Measurements from ENCODE around the gene PPP1R12B.
"Not testable (repeated sequence)": the region's sequence is repeated elsewhere in the genome, so short reads cannot be mapped to it uniquely, and the experiment has no call there.

The PPP1R12B gene

GRCh38 chr1:202605515-202605914 lies 257.0 kb downstream of the PPP1R12B start:
- no peak overlapping the region for H3K4me3 Mint-ChIP-seq
- no peak overlapping the region for H3K27ac Mint-ChIP-seq
- H3K27me3 Mint-ChIP-seq (ENCODE audit: low read depth, poor library complexity) = peaks cover 3% of the 10 kb centered on the region
- H3K9me3 Mint-ChIP-seq = no peaks in the 10 kb centered on the region
- H3K4me1 Mint-ChIP-seq = no peaks in the 10 kb centered on the region
- no peaks in the 10 kb centered on the region for H3K36me3 Mint-ChIP-seq (ENCODE audit: low read depth)
- TF ChIP-seq, protein P1, sequence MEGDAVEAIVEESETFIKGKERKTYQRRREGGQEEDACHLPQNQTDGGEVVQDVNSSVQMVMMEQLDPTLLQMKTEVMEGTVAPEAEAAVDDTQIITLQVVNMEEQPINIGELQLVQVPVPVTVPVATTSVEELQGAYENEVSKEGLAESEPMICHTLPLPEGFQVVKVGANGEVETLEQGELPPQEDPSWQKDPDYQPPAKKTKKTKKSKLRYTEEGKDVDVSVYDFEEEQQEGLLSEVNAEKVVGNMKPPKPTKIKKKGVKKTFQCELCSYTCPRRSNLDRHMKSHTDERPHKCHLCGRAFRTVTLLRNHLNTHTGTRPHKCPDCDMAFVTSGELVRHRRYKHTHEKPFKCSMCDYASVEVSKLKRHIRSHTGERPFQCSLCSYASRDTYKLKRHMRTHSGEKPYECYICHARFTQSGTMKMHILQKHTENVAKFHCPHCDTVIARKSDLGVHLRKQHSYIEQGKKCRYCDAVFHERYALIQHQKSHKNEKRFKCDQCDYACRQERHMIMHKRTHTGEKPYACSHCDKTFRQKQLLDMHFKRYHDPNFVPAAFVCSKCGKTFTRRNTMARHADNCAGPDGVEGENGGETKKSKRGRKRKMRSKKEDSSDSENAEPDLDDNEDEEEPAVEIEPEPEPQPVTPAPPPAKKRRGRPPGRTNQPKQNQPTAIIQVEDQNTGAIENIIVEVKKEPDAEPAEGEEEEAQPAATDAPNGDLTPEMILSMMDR (IDR thresholded peaks at IDR 0.05) = no peak
- DNase-seq = no peak

GRCh38 chr1:202612036-202612435 lies 263.5 kb downstream of the PPP1R12B start:
- H3K27ac Mint-ChIP-seq; H3K36me3 Mint-ChIP-seq (ENCODE audit: low read depth); H3K9me3 Mint-ChIP-seq; DNase-seq; H3K4me3 Mint-ChIP-seq; H3K27me3 Mint-ChIP-seq (ENCODE audit: low read depth, poor library complexity): not testable (repeated sequence)
- H3K4me1 Mint-ChIP-seq = peaks cover 35% of the 10 kb centered on the region

GRCh38 chr1:202613571-202613970 lies 265.1 kb downstream of the PPP1R12B start:
- Mint-ChIP-seq H3K4me1 (peaks cover 47% of the 10 kb centered on the region), H3K9me3 (no peaks in the 10 kb centered on the region)
- TF ChIP-seq, protein P1 (IDR thresholded peaks at IDR 0.05) = no peak

DNA sequence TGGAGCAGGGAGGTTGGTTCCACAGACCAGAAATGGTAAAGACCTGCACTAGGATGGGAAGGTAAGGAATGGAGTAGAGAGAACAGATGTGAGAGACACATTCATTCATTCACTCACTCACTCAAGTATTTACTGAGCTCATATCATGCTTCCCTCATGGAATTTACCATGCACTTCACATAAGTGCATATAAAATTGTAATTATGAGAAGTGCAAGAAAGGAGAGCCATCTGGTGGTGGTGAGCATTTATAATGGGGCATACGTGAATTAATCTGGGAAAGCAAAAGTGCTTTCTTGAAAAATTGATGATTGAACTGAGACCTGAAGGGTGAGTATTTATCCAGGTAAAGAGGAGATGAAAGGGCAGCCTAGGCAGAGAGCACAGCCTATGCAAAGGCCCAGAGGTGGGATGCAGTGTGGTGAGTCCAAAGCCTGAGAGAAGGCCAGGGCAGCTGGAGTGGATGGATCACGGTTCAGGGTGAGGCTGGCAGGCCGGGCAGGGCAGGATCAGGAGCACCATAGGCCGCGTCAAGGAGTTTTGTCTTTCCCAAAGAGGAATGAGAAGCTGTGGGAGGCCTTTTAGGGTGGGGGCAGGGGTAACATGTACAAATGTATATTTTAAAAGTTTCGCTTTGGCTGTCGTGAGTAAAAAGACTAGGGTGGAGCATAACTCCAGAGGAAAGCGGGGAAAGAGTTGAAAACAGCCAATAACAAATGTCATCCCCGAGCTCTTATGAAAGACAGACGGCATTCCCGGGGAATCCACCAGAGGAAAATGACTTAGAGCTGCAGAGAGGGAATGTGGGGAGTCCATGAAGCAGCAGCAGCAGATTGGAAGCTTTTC lies 266.1 kb downstream of the PPP1R12B start:
- not testable (repeated sequence) for H3K4me3 Mint-ChIP-seq; H3K36me3 Mint-ChIP-seq (ENCODE audit: low read depth); H3K27ac Mint-ChIP-seq; H3K27me3 Mint-ChIP-seq (ENCODE audit: low read depth, poor library complexity); H3K9me3 Mint-ChIP-seq; DNase-seq
- peaks cover 57% of the 10 kb centered on the region for H3K4me1 Mint-ChIP-seq

More at GRCh38 chr1:202613571-202613970, 265.1 kb downstream of the PPP1R12B start:
- DNase-seq = no peak
- H3K27ac Mint-ChIP-seq = no peak overlapping the region
- H3K4me3 Mint-ChIP-seq = no peak overlapping the region
- peaks cover 8% of the 10 kb centered on the region for H3K27me3 Mint-ChIP-seq (ENCODE audit: low read depth, poor library complexity)
- H3K36me3 Mint-ChIP-seq (ENCODE audit: low read depth) = no peaks in the 10 kb centered on the region

DNA sequence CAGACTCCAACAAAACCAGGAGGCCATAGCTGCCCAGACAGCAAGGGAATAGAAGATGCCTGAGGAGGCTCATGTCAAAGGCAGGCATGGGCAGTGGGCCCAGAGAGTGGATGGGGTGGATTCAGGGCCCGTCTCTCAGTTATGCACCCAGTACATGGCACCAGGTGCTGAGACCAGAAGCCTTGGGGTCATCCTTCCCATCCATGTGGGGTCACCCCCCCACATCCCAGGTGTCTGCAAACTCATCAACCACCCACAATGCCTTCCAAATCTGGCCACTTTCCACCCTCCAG lies 266.7 kb downstream of the PPP1R12B start:
- not testable (repeated sequence) for H3K9me3 Mint-ChIP-seq; H3K27me3 Mint-ChIP-seq (ENCODE audit: low read depth, poor library complexity); H3K4me3 Mint-ChIP-seq; DNase-seq; H3K36me3 Mint-ChIP-seq (ENCODE audit: low read depth)
- Mint-ChIP-seq H3K27ac (peak overlapping the region; percentile 62), H3K4me1 (peaks cover 59% of the 10 kb centered on the region)

DNA sequence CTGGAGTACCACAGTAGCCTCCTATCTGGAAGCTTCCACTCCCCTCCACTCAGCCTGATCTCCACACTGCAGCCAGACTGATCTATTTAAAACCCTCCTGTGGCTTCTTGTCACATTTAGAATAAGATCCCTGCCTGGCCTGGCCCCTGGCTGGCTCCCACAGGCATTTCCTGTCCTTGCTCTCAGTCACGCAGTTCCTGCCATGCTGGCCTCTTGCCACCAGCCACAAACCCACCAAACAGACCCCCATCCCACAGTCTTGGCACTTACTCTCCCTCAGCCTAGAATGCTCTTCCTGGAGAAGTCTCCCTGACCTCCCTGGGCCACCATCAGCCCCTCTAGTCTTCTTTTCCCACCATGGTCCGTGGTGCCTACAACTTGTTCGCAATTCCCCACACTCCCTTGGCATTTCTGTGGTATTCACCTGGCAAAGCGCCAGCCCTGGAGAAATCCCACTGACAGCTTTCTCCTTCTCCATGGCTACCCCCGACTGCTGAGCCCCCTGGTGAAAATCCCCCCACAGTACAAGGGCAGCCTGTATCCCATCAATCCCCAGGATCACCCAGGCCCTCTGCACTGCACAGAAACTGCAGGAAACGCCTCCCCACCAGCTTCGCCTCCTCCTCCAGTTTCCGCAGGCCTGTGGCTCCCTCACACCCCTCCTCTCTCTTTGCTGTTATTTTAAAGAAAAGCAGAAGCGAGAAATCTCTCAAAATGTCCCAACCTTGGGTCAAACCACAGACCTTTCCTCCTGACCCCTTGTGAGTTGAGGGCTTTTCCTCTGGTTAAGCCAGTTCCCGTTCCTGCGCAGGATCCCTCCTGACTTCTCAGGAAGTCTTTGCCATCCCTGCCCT lies 267.2 kb downstream of the PPP1R12B start:
- Mint-ChIP-seq H3K4me3 (no peak overlapping the region), H3K36me3 (ENCODE audit: low read depth) (no peaks in the 10 kb centered on the region), H3K27ac (peak overlapping the region; percentile 62), H3K4me1 (peaks cover 65% of the 10 kb centered on the region), H3K9me3 (no peaks in the 10 kb centered on the region), H3K27me3 (ENCODE audit: low read depth, poor library complexity) (peaks cover 6% of the 10 kb centered on the region)
- no peak for DNase-seq
- TF ChIP-seq, protein P1 (IDR thresholded peaks at IDR 0.05) = no peak

DNA sequence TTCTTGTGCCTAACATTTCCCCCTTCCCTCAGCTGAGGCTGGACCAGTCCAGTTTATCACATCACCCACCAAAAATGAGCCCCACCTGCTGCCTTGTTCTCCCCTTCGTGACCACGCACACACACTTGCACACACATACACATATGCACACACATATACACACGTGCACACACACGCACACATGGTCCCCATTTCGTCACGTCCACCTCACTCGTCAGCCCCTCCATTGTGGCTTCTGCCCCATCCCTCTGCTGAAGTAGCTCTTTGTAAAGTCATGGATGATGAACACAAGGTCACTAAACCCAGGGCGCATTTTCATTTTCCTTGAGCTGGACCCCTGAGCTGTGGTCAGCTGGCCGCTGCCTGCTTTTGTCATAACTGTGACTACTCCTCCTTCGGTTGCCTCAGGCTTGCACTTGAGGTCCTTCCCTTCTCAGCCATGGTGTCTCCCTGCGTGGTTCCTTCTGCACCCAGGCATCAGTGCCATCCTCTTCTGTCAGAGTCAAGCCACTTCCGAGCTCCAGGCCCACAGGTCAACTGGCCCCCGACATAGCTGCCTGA lies 267.9 kb downstream of the PPP1R12B start:
- H3K9me3 Mint-ChIP-seq = no peaks in the 10 kb centered on the region
- TF ChIP-seq, protein P1 (IDR thresholded peaks at IDR 0.05) = no peak
- H3K4me3 Mint-ChIP-seq = peak overlapping the region; percentile 6
- peaks cover 67% of the 10 kb centered on the region for H3K4me1 Mint-ChIP-seq
- DNase-seq = no peak
- peaks cover 6% of the 10 kb centered on the region for H3K27me3 Mint-ChIP-seq (ENCODE audit: low read depth, poor library complexity)
- H3K27ac Mint-ChIP-seq = peak overlapping the region; percentile 22
- H3K36me3 Mint-ChIP-seq (ENCODE audit: low read depth) = no peaks in the 10 kb centered on the region

DNA sequence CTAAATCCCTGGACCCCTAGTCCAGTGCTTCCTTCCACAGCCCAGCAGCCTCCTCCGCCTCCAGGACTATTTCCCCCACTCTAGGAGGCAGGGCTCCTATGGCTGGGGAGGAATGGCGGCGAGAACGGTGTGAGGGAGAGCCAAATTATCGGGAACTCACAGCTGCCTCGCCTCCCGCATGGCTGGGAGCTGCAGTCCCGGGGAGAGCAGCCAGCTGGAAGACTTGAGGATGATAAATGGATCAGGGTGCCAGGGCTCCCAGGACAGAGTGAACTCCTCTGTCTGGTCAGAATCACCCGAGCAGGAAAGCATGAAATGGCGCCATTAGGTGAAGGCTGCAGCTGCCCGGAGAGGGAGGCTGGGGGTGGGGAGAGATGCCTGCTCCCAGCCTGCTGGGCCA lies 270.5 kb downstream of the PPP1R12B start:
- peaks cover 10% of the 10 kb centered on the region for H3K27me3 Mint-ChIP-seq (ENCODE audit: low read depth, poor library complexity)
- H3K36me3 Mint-ChIP-seq (ENCODE audit: low read depth); H3K9me3 Mint-ChIP-seq: not testable (repeated sequence)
- peak overlapping the region; percentile 58 for H3K27ac Mint-ChIP-seq
- peak; percentile 42 for DNase-seq
- peaks cover 61% of the 10 kb centered on the region for H3K4me1 Mint-ChIP-seq
- H3K4me3 Mint-ChIP-seq = peak overlapping the region; percentile 43
